Hematopoietic multipotent progenitor cell treated with erythropoietin and hydrocortisone succinate and interleukin-3 and kit ligand, for 4 days (in vitro differentiated cells): ENCODE measurements around the gene CCL13.

ENCODE experiments used
- DNase-seq: peaks from one replicate; pipeline ENCODE4 v3.0.0-alpha.2; 2015

Gene CCL13

DNA sequence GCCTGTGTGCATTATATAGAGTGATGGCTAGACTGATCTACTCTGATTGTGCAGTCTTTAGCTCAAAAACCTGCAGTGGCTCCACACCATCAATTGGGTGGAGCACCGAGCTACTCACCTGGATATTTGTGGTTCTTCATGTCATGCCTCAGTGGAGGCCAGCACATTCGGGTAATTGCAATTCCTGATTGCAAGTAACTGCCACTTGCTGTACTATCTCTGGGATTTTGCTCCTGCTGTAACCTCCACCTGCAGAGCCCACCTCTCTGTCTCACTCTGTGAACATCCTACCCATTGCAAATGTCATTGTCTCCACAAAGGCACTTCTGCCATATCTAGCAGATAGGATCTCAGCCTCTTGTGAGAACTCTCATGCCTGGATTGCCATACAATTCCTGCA is 8.5 kb downstream of the CCL13 start:
- DNase-seq: no peak

DNA sequence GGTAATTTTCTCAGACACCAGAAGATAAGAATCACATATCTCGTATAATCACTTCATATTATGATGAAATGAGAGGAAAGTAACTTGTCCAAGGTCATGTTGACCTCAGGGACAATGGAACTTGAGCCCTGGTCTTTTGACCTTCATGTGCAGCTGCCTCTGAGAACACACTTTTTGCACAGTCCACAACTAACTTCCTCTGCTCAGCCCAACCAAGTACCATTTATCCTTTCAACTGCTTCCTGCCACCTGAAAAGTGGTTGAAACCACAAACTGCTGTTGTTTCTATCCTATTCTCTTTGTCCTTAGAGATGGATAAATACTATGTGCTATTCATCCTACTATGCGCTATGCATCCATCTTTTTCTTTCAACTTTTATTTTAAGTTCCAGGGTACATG is 9.1 kb downstream of the CCL13 start:
- DNase-seq: peak; percentile 77

DNA sequence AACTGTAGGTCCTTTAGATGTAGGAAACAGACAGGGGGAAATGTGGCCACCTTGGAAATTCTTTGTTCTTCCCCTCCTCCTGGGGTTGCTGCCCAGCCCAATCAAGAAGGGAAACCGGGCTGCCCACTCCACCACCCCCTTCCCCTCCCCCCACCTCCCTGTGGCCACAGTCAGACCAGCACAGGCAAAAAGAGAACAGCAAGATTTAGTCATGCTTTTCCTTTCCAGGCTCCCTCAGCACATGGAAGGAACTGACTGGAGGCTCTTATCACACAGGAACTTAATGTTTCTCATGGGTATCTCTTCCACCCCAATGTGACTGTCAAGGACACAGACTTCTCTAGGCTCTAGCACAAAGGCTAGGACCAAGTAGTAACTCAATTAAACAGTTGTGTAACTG is 9.7 kb downstream of the CCL13 start:
- peak; percentile 83 for DNase-seq

DNA sequence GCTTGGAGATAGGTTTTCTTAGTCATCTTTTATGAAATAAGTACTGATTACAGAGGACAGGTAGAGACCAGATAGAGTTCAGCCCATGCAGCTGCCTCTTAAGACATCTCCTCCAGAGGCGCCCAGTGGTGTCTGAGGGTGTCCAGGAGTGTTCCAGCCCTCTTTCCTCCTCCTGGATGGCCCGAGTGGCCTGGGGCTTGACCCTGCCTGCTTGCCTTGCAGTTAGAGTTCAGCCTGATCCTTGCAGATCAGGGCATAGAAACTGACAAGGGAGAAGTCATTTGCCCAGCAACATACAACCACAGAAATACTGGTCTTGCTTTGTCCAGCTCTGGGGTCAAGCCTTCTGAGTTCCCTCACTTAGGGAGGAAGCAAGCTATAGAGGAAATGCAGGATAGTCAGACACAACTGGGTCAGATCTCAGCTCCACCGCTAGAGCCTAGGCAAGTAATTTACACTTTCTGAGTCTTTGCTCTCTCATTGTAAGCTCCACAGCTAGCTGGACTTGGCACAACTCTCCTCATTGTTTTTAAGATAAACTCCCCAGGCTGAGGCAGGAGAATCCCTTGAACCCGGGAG is 10.3 kb downstream of the CCL13 start:
- DNase-seq: no peak

DNA sequence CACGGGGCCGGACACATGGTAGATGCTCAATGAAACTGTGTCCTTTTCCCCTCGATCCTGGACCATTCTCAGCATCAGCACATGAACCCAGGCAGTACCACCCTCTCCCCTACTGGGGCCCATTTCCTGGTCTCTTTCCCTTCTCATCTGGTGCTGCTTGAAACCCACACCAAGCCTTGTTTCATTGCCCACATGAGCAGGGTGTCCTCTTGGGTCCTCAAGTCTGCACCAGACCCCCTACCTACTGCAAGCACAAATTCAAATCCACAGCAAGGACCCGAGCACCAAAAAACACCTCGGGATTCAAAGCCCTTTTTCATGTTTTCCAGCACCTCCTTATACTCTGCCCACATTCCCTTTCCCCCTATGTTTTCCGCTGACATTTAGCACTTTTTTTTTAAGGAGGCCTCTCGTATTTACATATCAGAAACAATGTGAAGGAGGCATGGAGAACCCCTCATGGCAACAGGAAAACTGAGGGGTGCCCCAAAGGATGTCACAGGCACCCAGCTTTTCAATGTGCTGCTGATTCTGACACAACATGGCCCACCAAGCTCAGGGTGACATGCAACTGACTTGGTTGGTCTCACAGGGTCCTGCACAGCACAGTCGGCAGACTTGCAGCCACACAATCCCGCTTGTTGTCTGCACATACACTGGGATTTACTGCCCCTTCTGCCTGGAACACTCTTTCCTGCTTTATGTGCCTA is 11.4 kb downstream of the CCL13 start:
- DNase-seq: no peak

DNA sequence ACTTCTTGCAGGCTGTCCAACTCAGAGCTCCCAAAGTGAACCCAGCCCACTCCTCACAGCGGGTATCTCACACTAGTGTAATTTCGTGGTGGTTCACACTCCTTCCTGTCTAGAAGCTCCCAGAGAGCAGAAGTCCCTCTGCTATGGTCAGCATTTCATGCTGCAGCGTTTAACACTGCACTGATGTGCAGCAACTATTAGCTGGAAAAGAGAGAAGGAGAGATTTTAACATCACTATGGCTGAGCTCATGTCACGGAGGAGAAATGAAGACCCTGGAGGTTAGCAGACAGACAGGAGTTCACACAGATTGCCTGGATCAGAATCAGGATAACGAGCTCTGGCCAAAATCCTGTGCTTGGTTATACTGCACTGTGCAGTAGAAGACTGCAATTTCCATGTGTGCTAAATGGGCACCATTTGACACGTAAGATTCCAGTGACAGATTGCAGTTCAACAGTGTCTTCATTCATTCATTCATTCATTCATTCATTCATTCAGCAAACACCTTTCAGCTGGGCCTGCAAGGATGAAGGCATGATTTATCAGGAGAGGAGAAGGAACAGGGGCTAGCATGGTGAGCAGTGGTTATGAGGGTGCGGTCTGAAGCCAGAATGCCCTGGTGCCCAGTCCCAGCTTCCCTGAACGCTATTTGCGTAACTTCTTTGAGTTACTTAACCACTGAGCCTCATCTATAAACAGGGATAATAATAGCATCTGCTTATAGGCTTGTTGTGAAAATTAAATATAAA is 12.1 kb downstream of the CCL13 start:
- no peak for DNase-seq

DNA sequence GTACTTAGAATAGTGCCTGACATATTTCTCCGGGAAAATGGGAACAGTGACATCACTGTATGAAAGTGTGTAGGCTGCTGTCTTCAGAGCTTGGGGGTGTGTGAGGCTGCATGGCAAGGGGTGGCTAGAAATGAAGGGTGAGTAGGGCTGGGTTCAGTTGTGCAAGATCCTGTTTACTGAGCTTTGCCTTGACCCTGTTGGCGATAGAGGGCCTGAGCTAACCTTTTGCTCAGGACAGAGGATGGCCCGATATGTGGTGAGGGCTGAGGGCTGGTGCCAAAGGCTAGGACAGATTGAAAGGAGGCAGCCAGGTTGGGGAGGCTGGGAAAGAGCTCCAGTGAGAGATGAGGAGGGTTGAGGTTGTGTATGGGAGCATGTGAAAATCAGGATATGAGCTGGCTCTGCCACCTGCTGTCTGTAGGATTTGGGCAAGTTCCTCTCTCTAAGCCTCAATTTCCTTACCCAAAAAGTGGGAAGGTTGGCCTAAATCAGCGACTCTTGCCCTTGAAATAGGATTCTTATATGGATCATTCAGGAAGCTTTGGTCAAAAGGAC is 12.7 kb downstream of the CCL13 start:
- no peak for DNase-seq

DNA sequence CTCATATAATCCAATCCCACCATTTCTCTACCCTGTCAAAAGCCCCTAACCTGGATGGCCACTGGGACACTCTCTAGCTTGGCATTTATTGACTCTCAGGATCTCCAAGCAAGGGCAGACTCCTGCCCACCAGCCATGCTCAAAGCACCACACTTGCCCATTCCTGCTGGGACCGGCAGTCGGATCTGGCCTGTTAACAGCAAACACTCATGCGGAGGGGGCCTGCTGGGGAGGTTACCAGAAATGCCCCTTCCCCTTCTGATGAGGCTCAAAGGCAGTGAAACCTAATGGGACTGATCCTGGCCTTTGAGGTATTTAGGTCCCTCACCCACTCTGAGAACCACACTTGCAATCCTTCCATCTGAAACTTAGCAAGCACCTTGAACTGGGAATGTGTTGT is 13.3 kb downstream of the CCL13 start:
- DNase-seq: no peak

DNA sequence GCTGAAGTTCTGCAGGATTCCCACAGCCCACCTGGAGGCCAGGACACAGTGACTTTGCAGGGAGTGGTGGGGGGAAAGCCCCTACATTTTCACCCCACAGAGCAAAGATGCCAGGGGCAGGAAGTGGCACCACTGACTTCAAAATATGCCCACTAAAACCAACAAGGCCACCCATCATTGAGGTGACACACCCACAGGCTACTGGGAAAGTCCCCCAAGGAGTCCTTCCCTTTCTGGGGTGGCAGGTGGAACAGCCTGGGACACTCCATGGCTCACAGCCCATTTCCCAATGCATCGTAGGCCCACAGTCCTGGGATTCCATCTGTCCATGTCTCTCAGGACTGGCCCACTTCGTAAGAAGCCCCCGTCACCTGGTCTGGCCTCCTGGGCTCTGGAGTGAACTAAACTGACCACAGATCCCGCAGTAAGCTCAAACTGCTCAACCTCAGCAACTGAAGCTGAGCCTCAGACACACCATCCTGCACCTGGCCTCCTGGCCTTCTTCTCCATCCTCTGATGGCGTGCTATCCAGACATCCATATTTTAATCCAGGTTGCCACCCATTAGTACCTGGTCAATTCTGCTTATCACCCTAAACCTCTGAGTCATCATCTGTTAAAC is 14.2 kb downstream of the CCL13 start:
- DNase-seq: no peak

DNA sequence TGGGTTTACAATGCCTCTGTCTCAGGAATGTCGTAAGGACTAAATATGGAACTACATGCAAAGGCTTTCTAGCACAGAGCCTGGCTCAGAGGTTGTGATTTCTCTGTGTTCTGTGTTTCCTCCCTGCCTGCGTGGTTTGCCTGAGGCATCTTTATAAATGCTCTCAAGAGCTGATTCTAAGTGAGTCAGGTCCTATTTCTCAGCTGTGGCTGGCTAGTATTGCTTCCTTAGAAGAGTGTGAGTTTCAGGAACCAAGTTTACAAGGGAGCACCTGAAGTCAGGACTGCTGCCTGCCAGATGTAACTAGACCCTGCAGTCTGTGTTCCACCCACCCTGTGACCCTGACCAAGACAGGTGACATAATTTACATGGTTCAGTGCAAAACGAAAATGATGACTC is 14.7 kb downstream of the CCL13 start:
- DNase-seq: no peak

DNA sequence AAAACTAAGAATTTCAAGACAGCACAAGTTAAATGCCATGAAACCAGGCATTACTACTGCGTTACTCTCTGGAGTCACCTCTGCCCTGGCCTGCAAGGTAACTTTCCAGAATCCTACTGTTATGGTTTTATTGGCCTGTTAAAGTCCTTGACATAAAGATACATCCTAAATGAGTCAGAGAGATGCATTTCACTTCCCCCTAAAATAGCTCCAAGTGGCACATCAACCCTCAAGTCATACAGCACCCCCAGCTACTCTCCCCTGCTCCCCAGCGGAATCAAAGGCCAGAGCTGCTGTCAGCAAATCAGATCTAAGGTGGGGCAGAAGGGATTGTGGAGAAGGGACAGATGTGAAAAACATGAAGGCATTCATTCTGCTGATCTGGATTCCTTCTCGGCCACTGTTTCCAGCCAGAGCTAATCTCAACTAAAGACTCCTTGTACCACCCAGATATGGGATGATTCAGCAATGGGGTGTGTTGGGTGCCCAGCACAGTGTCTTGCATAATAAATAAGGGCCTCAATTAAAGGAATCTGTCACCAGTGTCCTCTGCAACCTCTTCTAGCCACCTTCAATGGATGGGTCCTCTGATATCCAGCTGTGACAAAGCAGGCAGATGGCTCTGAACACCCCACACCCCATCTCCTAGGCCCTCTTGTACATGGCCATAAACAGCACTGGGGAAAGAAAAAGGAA is 15.3 kb downstream of the CCL13 start:
- no peak for DNase-seq

DNA sequence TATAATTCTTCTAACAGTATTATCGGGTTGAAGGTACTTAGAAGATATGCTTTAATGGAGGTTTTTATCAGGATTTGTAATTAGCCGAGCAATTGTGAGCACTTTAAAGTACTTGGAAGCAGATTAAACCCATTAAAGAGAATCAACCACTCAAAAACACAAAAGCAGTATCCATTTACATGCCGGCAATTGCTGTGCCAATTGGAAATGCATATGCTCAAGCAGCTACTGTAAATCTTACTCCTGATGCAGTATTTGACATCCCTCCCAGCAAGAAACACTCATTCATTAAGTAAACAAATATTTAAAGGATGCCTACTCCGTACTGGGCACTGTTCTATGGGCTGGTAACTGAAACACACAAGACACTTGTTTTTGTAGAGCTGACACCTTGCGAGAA is 18.2 kb downstream of the CCL13 start:
- no peak for DNase-seq

DNA sequence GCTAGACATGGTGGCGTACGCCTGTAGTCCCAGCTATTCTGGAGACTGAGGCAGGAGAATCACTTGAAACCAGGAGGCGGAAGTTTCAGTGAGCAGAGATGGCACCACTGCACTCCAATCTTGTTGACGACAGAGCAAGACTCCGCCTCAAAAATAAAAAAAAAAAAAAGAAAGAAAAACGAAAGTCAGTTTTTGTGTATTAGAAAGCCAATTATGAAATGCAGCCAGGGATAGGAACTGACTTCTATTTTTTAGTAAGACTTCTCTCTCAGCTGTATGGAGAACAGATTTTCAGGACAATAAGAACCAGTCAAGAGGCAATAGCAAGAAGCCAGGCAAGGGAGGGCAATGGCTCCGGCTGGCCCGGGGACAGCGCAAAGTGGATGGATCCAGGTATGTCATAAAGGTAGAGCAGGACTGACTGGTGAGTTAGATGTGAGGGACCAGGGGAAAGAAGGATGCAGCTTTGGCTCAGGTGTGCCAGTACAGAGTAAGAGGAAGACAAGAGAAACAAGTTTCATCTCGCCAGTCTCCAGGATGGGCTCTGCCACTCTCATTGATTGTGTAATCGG is 19.2 kb downstream of the CCL13 start:
- DNase-seq: no peak

DNA sequence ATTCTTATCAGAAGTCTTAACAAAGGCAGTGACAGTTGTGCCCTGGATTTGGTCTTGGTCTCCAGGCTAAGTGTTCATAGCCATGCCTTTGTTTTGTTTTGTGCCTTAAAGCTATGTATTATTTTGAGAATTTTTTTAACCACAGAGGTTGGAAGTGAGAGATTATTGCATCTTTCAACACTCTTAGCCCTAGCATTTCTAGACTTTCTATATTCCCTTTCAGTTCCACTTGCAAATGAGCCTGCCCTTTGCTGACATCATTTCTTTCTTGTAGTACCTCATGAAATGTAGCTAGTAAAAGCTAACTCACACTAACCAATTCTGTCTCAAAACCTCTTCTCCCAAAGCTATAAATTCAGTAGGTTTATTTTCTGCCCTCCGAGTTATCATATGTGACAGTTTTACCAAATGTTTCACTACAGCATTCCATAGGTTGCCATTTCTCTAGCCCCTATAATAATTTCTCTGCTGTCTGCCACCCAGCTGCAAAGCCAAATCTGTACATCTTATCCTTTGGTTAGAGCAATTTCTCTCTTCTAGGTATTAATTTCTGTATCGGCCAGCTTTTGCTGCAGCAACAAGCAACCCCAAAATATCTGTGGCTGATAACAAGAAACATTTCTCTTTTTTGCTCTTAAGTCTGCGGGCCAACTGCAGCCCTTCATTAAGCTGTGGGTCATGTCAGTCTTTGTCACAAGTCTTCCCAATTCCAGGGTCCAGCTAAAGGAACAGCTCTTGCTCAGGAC is 21.0 kb downstream of the CCL13 start:
- DNase-seq: no peak

DNA sequence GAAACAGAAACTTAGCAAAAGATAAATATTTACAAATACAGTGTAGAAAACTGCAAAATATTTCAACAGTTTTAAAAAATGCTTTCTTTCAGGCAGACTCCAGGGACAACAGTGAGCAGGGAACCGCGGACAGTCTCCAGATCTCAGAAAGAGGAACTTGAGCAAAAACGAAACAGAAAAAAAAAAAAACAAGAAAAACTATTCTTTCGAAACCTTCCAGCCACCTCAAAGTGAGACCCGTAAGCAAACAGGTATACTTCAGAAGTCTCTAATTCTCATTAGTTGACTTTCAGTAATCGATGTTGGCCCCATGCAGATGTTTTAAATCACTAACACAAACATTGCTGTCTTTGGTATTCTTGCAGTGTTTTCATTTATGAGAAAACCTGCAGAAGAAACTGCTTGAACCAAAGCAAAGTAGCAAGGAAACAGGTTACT is 22.4 kb downstream of the CCL13 start:
- DNase-seq: peak; percentile 91

DNA sequence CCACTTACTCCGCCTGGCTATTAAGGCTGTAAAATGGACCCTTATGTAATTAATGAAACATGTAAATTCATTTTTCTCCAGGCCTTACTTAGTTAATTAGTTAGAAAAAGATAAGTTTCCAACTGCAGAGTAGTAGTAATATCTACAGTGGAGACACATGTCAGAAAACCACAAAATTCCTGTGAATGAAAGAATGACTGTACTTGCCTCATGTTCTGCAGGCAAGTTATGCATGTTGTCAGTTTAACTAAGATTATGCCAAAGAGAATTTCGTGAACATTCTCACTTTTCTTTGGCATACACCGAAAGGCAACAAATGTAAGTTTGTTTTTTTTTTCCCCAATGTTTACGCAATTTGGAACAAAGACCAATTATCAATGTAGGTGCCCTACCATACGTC is 23.6 kb downstream of the CCL13 start:
- peak; percentile 62 for DNase-seq

DNA sequence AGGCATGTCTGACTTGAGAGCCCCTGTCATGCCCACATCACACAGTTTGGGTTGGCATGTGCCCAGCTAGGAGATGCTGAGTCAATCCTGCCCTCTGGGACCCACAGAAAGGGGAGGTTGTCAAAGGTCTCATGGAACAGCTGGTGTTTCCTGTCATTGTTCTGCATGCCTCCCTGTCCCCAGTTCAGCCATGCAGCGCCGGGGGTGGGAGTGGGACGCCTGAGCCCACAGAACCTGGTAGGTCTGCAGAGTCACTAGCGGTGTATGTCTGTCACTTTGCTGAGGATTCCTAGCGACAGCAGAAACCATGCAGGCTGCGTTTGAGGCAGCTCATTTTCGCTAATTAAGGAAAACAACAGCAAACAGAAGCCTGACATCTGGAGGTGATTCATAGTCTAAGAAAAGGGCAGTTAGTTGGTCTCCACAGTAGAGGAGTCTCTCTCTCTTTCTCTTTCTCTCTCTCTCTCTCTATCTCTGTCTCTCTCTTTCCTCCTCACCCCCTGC is 26.4 kb downstream of the CCL13 start:
- DNase-seq: peak; percentile 79

DNA sequence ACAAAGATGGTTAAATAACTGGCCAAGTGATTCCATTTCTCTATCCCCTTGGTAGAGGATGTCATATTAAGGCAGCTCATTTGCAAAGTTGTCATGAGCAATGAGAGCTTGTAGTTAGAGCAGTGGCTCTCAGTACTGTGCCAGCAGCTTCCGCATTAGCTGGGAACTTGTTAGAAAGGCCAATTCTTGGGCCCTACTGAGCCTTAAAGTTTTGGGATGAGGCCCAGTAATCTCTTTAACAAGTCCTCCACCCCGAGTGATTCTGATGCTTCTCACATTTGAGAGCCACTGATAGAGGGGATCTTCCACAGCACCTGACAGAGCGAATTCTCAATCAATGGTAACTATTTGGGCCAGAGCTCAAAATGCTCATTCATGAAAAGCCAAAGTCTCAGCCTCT is 26.9 kb downstream of the CCL13 start:
- DNase-seq: no peak

DNA sequence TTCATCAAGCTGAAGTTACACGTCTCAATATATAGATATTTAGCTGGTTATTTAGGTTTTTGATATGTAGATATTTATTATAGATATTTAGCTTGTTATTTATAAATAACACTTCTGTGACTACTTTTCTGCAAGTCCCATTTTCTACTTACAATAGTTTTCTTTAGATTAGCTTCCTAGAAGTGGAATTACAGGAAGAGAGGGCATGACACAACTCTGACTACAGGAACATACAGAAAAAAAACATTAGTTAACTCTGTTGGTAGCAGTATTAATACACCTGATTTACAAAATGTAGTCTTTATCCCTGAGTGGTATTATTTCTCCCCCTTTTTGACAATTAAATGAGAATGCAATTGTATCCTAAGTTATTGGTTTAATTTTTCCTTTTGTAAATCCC is 28.0 kb downstream of the CCL13 start:
- no peak for DNase-seq

DNA sequence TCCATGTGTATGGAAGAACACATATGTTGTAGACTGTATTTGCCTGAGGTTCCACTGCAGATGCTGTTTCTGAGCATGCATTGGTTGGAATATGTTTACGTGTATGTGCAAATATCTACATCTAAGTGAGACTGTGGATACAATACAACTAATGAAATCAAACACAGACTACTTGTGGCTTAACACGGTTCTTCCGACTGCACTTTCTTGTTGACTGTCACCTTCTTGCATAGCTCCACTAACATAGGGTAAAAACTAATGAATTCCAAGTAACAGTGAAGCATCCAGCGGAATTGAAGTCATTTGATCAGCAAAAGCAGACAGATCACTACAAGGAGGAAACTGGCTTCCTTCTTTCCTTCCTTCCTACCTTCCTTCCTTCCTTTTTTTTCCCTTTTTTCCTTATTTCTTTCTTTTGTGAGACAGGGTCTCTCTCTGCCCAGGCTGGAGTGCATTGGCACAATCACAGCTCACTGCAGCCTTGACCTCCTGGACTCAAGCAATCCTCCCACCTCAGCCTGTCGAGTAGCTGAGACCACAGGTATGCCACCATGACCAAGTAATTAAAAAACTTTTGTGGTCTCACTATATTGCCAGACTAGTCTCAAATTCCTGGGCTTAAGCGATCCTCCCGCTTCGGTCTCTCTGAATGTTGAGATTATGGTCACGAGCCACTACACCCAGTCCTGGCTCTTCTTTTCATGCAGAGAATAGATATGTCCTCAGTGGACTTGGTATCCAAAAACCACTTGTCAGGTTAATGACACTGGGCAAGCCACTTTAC is 28.7 kb downstream of the CCL13 start:
- DNase-seq: no peak

DNA sequence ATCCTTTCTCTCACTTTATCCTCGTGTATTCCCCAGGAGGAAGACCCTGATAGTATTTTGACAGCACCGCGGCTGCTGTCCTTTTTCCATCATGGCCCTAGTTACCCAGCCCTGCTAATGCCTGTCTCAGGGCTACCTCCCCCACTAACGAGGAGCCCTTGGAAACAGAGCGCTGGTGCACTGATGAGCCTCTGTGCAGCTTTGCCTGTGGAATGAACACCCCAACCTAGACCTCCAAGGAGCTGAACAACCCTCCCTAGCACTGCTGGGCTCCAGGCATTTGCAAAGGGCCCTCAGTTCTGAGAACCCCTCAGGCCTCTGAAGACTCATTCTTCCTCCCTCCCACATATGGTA is 30.0 kb downstream of the CCL13 start:
- DNase-seq: no peak
